ENCODE data around the gene FCER2. TPM values are rescaled to one million over a fixed set of nuclear protein-coding genes. Genes with fewer than 3 reads are reported as not detected.

The FCER2 gene
- total RNA-seq, 1 donor from 2014 or later = 0.56 TPM

DNA sequence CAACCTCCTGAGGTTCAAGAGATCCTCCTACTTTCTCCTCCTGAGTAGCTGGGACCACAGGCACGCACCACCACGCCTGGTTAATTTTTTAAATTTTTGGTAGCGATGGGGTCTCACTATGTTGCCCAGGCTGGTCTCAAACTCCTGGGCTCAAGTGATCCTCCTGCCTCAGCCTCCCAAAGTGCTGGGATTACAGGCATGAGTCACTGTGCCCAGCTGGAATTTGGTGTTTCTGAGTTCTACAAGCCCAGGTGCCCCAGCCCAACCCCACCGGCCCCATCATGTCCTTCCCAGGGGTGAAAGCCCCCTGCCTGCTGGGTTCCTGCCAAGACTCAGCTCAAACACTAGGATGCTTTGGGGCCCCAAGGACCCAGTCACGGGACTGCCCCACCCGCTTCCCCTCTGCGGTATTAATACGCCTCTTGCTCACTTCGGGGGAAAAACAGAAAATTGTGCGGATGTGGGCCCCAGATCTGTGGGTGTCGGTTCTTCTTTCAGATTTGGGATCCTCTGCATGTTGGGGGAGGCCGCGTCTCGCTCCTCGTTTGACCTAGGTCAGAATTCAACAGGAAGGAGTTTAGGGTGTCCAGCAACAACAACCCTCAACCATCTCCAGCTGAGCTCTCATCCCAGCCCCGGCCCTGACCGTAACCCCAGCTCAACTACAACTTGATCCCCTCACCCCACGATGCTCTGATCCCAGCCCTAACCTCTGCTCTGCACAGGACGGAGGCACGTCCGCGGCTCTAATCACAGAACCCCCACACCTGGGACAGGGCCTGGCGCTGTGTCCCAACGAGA lies 3.7 kb upstream of the FCER2 start:
- intact Hi-C loops (cut with DNase I) = no loop called here
- ATAC-seq (ENCODE audit: poor library complexity) (peak; percentile 64), DNase-seq (peak; percentile 62)

DNA sequence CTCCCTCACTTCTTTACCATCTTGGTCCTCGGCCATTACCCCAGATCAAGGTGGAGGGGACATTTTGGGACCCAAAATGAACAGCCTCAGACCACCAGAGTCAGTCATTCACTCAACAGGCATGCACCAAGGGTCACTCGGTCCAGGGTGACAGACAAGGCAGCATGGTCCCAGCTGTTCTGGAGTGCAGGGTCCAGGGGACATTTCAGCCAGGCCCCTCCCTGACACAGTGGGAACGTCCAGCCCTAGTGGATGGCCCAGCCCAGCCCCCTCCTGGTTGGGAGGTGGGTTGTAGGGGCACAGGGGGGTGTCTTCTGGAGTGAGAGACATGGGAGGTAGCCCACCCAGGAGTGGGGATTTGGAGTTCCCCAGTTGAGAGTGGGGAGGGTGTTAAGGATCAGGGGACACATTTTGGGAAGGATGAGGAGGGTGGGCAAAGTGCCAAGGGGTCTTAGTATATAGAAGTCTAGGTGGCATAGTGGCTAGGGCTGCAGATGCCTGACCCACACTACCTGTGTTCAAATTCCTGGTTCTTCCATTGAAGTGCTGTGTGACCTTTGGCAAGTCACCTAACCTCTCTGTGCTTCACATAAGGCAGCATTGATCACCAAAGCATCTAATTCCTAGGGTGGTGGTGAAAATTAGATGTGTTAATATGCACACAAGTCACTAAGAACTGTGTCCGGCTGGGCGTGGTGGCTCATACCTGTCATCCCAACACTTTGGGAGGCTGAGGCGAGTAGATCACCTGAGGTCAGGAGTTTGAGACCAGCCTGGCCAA lies 2.5 kb upstream of the FCER2 start:
- ATAC-seq (ENCODE audit: poor library complexity) (no peak), DNase-seq (no peak)
- intact Hi-C loops (cut with DNase I) = no loop called here

DNA sequence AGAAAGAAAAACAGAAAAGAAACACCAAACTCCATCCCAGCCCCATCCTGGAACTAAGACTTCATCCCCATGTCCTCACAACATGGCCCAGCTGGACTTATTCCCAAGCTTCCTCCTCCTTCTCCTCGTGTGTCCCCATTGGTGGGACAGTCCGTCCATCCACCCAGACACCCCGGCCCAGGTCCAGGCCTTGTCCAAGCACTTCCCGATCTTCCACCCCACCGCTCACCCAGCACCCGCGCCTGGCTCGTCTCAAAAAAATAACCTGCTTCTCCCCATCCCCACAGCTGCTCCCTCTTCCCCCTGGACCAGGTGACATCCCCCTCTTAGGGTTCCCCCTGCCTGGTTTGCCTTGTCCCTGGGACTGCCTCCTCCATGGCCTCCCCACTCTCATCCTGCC lies 1.4 kb upstream of the FCER2 start:
- DNase-seq = no peak
- no peak for ATAC-seq (ENCODE audit: poor library complexity)
- intact Hi-C loops (cut with DNase I) = no loop called here

DNA sequence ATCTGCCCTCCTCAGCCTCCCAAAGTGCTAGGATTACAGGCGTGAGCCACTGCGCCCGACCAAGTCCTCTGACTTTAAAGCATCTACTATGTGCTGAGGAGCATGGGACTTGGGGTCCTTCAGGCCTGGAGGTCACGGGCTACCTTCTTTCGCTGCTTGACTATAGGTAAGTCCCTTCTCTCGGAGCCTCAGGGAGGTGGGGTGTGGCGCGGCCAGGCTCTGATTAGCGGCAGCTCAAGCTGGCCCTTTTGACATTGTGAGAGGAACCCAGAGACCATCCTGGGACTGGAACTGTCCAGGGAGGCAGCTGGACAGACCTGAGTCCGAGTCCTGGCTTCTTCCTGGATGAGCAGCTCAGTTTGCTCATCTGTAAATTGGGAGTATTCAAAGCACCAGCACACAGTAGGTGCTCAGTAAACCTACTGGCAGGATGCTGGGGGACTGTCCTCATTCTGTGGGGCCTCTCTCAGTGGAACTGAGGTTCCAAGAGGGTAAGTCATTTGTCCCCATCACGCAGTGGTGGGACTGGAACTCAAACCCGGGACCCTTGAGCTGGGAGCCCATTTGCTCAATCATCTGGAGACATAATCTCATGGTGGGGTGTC lies 780 bp downstream of the FCER2 start:
- DNase-seq = no peak
- no peak for ATAC-seq (ENCODE audit: poor library complexity)
- intact Hi-C loops (cut with DNase I) = no loop called here

DNA sequence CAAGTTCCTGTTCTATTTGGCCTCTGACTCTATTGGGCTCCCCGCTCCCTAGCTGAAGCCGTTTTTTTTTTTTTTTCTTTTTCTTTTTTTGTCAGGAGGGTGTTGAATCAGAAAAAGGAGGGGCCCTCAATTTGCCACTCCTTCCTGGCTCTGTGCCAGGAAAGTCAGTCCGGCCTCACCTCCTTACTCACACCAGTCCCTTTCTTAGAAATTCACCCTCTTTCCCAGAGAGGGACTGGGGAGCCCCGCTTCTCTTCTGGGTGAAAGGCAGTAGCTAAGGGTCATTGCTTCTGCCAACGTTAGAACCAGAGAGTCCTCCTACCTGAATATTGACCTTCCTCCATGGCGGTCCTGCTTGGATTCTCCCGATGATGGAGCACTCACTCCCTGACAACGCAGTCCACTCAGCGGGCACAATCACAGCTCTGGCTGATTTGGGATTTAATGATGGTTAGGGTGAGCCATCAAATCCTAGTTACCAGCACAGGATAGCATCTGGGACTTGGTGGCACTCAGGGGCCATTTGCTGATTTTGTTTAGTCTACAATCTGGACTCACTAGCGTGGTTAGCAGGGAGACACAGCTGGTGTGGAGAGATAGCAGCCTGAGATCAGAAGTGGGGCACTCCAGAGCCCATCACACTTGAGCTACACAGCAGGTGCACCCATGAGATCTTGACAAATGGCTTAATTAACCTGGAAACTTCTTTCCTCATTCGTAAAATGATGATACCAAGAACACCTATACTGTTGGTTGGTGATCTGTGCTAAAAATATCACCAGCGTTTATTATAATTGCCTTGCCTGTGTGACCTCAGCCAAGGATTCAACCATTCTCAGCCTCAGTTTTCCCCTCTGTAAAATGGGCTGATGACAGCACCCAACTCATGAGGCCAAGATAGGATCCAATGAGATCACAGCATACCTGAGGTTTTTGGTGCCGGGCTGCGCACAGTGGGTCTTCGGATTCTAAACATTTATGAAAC lies 2.2 kb downstream of the FCER2 start:
- intact Hi-C loops (cut with DNase I) = no loop called here
- ATAC-seq (ENCODE audit: poor library complexity) = no peak
- no peak for DNase-seq

DNA sequence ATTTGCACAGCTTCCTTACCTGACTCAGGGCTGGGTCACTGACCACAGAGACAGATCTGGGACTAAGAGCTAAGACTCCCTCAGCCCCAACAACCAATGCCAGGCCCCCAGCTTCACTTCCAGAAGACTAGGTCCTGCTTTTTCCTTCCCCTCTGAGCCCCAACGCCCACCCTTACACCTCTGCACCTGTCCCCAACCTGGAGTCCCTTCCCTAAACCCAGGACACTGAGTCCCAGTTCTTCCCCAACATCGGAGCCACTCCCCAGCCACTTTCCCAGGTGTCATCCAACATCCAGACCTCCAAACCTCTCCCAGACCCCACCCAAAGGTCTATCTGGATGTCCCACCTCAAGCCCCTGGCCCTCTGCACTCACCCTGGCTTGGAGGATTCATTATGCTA lies 2.9 kb downstream of the FCER2 start:
- ATAC-seq (ENCODE audit: poor library complexity) = no peak
- DNase-seq = no peak
- intact Hi-C loops (cut with DNase I) = no loop called here

DNA sequence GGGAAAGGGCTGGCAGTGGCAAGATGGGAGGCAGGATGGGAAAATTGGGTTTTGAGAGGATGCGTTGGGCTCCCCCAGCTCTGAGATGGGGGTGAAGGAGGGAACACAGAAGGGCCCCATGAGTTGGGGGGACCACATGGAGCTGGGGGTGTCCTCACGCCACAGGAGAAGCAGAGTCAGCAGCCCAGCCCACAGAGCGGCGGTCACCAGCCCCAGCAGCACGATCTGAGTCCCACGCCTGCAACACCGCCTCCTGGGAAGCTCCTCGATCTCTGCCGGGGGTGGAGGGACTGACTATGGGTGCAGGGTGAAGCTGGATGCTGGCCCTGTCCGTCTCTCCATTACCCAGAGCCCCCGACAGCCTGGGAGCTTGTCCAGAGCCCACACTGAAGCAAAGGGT lies 3.3 kb downstream of the FCER2 start:
- intact Hi-C loops (cut with DNase I) = no loop called here
- no peak for DNase-seq
- no peak for ATAC-seq (ENCODE audit: poor library complexity)

DNA sequence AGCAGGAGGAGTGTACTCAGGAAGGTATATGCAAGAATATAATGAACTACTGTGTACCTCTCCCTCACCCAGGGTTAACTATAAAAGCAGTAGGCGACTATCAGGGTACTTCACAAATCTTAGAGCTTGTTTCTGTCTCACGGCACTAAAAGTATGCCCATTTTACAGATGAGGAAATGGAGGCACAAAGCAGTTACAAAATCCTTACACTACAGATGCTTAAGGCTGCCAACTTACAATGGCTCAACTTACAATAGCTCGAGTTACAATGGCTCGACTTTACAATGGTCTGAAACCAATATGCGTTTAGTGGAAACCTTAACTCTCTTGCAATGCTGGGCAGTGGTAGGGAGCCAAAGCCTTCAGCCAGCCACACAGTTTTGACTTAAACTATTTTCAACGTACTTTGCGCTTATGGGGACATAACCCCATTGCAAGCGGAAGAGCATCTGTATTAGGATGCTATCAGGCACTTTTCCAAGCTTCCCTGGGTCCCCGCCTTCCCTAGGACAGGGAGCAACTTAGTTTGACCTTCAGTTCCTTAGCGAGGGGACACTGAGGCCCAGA lies 4.1 kb downstream of the FCER2 start:
- intact Hi-C loops (cut with DNase I) = no loop called here
- no peak for DNase-seq
- no peak for ATAC-seq (ENCODE audit: poor library complexity)

DNA sequence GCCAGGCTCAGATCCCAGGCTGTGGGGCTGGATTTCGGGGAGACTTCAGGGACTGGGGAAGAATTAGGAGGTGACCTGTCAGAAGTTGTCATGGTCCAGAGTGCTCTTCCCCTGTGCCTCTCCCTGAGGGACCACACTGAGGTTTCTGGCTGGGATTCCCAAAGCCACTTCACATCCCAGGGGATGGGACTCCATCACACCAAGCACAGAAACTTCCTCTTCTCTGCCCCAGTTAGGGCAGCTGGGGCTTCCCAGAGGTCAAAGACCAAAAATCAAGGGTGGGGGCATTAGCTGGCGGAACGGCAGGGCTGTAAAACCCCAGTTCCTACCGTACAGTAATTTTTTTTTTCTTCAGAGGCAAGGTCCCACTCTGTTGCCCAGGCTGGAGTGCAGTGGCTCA lies 7.4 kb downstream of the FCER2 start:
- DNase-seq = no peak
- intact Hi-C loops (cut with DNase I) = no loop called here
- ATAC-seq (ENCODE audit: poor library complexity) = no peak

DNA sequence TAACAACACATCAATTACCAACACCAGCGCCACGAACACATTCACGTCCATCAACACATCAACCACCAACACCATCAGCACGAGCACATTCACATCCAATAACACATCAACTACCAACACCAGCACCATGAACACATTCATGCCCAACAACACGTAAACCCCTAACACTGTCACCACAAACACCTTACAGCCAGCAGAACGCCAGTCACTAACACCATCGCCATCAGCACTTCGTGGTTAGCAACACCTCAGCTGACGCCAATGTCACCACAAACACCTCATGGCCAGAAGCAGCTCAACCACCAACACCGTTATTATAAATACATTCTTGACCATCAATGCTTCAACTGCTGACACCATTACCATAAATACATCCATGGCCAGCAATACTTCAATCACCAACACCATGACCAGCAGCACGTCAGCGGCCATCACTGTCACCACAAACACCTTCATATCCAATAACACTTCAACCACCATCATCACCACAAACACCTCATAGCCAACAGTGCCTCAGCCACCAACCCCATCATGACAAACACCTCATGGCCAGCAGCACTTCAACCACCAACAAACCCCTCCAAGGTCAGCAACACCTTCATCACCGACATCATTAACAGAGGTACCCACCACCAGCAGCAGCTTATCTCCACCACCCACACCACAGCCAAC lies 9.4 kb downstream of the FCER2 start:
- no peak for ATAC-seq (ENCODE audit: poor library complexity)
- intact Hi-C loops (cut with DNase I) = no loop called here
- DNase-seq = no peak

DNA sequence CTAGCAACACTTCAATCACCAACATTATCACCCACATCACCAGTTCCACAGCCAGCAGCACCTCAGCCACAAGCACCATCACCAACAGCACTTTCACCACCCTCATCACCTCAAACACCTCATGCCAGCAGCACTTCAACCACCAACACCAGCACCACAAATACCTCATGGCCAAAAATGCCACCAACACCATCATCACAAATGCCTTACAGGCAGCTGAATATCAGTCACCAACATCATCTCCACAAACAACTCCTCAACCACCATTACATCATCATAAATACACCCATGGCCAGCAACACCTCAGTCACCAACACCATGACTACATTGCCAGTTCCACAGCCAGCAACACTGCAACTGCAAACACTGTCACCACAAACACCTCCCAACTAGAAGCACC lies 10.4 kb downstream of the FCER2 start:
- ATAC-seq (ENCODE audit: poor library complexity) = no peak
- intact Hi-C loops (cut with DNase I) = no loop called here

DNA sequence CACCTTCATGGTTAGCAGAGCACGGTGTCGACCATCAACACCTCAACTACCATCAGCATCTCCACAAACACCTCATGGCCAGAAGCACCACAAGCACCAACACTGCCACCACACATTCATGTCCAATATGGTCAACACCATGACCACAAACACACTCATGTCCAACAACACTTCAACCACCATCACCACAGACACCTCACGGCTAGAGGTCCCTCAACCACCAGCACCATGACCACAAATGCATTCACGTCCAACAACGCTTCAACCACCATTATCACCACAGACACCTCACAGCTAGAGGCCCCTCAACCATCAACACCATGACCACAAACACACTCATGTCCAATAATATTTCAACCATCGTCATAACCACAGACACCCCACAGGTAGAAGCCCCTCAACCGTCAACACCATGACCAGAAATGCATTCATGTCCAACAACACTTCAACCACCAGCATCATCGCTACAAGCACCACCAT lies 11.1 kb downstream of the FCER2 start:
- DNase-seq = no peak
- intact Hi-C loops (cut with DNase I) = no loop called here
- no peak for ATAC-seq (ENCODE audit: poor library complexity)

More for the DNA sequence above, 10.4 kb downstream of the FCER2 start:
- no peak for DNase-seq

DNA sequence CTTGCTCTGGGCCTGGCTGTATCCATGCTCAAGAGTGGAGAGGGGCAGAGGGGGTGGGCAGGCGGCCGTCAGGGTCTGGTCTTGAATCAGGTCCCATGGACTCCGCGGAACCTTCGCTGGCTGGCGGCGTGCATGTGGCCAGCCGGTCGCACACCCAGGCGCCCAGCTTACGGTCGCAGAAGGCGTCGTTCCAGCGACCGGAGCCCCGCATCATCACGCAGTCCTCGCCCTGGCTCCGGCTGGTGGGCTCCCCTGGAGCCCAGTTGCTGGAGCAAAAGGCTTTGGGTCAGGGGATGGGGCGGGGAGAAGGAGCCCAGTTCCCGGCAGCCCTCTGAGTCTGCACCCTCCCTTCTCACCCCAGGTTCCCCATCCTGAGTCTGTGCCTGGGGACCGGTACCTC lies 12.8 kb downstream of the FCER2 start:
- intact Hi-C loops (cut with DNase I) = no loop called here
- DNase-seq = no peak
- no peak for ATAC-seq (ENCODE audit: poor library complexity)

DNA sequence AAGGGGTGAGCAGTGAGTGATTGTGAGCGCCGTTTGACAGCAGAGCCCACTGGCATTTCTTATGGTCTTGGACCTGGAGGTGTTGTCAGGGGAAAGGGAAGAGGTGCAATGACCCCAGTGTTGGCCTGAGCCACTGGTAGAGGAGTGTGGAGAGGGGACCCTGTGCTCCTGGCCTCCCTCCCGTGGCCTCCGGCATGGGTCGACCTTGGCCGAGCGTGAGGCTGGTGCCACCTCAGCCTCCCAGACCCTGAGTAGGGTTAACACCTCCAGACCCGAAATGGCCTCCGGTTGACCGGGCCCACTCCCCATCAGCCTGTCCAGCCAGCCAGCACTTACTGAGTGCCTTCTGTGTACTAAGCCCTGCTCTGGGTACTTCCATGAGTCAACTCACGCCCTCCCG lies 14.8 kb downstream of the FCER2 start:
- ATAC-seq (ENCODE audit: poor library complexity) (no peak), DNase-seq (no peak)
- intact Hi-C loops (cut with DNase I) = no loop called here

DNA sequence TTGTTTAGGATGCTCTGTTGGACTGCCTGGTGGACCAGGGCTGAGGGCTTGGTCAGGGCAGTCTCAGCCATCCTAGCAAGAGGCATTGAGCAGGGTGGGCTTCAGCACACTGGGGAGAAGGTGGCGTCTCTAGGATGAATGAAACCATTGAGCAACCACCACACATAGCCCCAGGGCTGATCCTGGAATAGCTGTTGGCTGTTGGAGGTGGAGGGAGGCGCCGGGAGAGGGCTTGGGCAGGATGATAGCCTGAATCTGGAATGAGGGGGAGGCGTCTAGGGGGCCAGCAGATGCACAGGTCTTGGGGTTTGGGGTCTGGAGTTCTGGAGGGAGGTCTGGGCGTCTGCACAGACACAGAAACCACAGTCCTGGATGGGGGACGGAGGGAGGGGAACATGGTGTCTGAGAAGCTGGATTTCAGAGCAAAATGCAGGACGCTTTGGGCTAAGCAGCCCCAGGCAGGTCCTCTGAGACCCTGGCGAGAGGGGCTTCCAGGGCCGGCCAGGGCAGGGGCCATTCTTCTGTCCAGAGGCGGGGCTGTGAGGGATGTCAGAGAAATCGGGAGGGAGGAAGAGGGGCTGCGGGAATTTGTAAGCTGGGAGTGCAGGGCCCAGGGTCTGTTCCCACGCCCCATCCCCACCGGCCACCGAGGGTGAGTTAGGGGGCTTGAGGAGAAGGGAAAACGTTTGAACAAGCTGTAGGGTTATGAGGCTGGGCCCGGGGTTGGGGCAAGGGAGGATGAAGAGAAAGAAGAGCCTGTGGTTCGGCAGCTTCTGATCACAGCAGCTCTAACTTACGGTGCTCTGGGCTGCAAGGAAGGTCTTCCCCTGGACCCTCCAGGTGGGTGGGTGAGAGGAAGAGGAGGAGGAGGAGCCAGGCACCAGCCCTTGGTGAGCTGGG lies 16.1 kb downstream of the FCER2 start:
- DNase-seq = no peak
- no peak for ATAC-seq (ENCODE audit: poor library complexity)
- intact Hi-C loops (cut with DNase I) = no loop called here

DNA sequence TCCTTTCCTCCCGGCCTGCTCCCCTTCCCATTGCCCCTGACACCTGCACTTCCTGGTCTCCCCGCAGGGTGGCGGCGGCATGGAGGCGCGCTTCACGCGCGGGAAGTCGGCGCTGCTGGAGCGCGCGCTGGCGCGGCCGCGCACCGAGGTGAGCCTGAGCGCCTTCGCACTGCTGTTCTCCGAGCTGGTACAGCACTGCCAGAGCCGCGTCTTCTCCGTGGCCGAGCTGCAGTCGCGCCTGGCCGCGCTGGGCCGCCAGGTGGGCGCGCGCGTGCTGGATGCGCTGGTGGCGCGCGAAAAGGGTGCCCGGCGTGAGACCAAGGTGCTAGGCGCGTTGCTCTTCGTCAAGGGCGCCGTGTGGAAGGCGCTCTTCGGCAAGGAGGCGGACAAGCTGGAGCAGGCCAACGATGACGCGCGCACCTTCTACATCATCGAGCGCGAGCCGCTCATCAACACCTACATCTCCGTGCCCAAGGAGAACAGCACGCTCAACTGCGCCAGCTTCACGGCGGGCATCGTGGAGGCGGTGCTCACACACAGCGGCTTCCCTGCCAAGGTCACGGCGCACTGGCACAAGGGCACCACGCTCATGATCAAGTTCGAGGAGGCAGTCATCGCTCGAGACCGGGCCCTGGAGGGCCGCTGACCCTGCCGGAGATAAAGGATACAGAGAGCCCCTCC lies 19.6 kb downstream of the FCER2 start:
- DNase-seq (no peak), ATAC-seq (ENCODE audit: poor library complexity) (no peak)
- intact Hi-C loops (cut with DNase I) = loop anchor here (5.0 kb wide), 1 partner anchor 115 kb away; no protein-coding TSS in a partner anchor

All from Right ventricle myocardium superior (tissue), 1 donor.